VCaP (cell line): ENCODE data around the gene PSMG3.

Experiments used
- H3K27ac ChIP-seq: fragments of 450-650 bp; 2 replicates; pipeline ENCODE4 v1.5.1; 2017
- TF ChIP-seq, protein P1 (sequence below): fragments of 450-650 bp; conservative IDR thresholded peaks from 2 replicates; pipeline ENCODE4 v1.5.1; 2017; ENCODE audit warnings: mild to moderate bottlenecking, moderate library complexity

The PSMG3 gene

DNA sequence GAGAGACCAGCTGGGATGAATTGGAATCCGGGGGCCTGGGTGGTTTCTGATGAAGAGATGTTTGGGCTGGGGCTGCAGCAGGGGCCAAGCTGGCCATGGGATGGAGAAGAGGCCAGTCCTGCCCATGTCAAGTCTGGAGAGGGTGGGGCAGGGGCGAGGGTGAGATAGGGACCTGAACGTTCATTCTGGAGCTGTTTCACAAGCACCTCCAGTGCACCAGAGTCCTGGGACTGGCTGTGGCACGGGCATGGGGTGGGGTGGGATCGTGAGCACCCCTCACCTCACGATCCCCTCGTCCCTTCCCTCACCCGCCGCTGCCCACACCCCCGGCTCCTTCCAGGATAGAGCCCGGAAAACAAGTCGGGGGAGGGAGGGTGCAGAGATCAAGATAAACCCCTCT lies 25.8 kb upstream of the PSMG3 start:
- no peak overlapping the region for H3K27ac ChIP-seq
- TF ChIP-seq, protein P1, sequence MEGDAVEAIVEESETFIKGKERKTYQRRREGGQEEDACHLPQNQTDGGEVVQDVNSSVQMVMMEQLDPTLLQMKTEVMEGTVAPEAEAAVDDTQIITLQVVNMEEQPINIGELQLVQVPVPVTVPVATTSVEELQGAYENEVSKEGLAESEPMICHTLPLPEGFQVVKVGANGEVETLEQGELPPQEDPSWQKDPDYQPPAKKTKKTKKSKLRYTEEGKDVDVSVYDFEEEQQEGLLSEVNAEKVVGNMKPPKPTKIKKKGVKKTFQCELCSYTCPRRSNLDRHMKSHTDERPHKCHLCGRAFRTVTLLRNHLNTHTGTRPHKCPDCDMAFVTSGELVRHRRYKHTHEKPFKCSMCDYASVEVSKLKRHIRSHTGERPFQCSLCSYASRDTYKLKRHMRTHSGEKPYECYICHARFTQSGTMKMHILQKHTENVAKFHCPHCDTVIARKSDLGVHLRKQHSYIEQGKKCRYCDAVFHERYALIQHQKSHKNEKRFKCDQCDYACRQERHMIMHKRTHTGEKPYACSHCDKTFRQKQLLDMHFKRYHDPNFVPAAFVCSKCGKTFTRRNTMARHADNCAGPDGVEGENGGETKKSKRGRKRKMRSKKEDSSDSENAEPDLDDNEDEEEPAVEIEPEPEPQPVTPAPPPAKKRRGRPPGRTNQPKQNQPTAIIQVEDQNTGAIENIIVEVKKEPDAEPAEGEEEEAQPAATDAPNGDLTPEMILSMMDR: no peak

DNA sequence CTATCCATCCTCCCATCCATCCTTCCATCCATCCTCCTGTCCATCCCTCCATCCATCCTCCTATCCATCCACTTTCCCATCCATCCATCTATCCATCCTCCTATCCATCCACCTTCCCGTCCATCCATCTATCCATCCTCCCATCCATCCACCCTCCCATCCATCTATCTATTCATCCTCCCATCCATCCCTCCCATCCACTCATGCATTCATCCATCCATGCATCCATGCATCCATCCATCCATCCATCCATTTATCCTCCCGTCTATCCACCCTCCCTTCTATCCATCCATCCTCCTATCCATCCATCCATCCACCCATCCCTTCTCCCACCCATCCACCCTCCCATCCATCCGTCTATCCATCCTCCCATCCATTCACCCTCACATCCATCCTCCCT lies 25.2 kb upstream of the PSMG3 start:
- TF ChIP-seq, protein P1: no peak
- no peak overlapping the region for H3K27ac ChIP-seq

DNA sequence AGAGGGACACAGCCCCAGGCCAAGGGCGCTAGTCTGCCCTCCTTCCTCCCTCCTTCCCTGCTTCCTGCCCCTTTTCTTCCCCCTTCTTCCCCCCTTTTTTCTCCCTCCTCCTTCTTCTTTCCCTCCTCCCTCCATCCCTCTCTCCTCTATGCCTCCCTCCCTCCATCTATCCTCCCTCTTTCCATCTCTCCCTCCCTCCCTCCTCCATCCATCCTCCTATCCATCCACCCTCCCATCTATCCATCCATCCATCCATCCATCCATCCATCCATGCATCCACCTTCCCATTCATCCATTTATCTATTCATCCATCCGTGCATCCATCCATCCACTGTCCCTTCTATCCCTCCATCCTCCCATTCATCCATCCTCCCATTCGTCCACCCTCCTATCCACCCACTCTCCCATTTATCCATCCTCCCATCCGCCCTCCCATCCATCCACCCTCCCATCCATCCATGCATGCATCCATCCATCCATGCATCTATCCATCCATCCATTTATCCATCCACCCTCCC lies 24.1 kb upstream of the PSMG3 start:
- TF ChIP-seq, protein P1: no peak
- no peak overlapping the region for H3K27ac ChIP-seq

DNA sequence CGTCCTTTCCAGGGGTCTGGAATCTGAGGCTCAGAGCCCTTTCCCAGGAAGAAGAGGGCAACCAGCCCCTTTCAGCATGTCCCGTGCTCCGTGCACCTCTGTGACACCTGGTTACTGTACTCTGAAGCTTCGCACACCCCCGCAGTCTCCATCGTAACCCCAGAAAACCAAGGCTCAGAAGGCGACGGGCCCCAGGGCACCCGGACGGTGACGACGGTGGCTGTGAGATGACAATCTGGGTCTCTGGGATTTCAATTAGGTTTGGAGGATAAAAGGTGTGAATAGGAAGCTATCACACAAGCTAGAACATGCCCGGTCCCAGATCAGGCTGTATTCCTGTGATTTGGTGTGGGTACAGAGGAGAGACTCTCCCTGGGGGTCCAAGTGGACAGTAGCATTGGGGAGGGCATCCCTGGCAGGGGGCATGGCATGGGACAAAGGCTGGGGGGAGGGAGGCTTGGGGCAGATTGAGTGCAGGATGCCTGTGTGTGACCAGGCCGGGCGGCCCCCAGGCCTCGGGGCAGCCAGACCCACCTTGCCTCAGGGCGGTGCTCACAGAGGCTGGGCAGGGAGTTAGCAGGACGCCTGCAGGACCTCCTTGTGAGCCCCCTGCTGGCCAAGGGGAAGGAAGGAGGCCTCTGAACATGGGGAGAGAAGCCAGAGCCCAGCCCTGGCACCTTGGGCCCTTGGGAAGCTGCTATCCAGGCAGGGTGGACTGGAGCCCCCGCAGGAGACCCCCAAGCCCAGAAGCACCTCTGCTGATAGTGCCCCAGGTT lies 23.4 kb upstream of the PSMG3 start:
- H3K27ac ChIP-seq: no peak overlapping the region
- TF ChIP-seq, protein P1: no peak; the same call in 1 of the 2 replicates

DNA sequence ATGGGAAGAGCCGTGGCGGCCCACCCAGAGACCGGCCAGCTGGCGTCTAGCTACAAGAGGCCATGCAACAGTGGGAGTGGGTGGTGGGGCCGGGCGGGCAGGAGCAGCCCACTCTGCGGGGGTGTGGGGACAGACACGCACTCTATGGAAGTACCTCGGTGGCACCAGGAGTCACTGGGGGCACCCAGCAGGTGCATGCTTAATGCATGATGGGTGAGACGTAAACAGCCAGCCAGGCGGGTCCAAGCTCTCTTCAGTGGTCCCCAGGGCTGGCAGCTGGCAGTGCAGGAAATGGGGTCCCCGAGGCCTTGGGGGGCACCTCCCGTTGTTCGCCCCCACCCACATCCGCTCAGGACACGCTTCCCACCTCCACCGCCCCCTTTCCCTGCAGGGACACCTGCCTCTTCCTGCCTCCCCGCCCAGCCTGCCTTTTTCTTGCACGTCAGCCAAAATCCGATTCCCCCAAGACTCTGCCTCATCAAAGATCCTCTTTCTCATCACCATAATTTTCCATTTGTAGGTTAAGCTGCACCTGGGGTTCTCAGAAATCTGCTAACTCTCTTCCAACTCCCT lies 22.6 kb upstream of the PSMG3 start:
- TF ChIP-seq, protein P1: no peak
- H3K27ac ChIP-seq: no peak overlapping the region

DNA sequence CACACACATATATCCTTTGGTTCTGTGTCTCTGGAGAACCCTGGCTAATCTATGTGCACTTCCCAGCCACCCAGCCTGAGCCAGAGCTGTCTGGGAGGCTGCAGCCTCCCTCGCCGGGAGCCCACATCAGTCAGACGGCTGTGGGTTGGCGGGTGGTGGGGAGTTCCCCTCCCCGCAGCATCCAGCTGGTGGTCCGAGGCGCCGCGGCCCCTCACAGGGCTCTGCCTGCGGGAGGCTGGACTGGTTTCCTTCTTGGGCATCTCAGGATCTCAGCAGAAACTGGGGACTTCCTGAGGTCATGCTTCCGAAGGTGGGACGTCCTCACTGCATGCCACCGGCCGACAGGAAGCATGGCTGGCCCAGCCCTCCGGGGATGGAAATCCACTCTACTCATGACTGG lies 22.0 kb upstream of the PSMG3 start:
- TF ChIP-seq, protein P1: no peak

DNA sequence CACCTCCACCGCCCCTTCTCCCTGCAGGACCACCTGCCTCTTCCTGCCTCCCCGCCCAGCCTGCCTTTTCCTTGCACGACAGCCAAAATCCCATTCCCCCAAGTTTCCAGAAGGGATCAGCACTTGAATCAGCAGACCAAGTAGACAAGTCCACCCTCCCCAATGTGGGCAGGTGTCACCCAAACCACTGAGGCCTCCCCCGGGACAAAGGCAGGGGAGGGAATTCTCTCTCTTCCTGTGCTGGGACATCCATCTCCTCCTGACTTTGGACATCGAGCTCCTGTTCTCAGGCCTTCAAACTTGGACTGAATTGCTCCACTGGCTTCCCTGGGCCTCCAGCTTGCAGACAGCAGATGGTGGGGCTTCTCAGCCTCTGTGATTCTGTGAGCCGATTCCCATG lies 21.6 kb upstream of the PSMG3 start:
- no peak overlapping the region for H3K27ac ChIP-seq
- TF ChIP-seq, protein P1: no peak

More for the DNA sequence above, 22.0 kb upstream of the PSMG3 start:
- H3K27ac ChIP-seq: no peak overlapping the region
